Small intestine (tissue), 7 donors: ENCODE results near the gene S100A4. TPM values are rescaled to one million over a fixed set of nuclear protein-coding genes. Genes with fewer than 3 reads are reported as not detected.
A peak's percentile ranks its signal among the peaks of the same experiment; 100 is the strongest.
"Not testable (repeated sequence)": the region's sequence is repeated elsewhere in the genome, so short reads cannot be mapped to it uniquely, and the experiment has no call there.

Experiments used
- DNase-seq, 2 donors: peaks; one replicate each; pipeline versions ENCODE4 v3.0.0 to v3.0.0-alpha.2; 2013
- FAIRE-seq: peaks from 2 replicates; lab custom pipeline; 2012; peaks lifted over from hg19 to GRCh38; lab: Jason Lieb, UNC
- H3K27ac ChIP-seq, 3 donors: one replicate each; pipeline ENCODE4 v1.5.1; 2013; ENCODE audit warnings: low read length in 2 of 3, mild to moderate bottlenecking in 2 of 3, control low read depth in 1 of 3, inconsistent platforms in 1 of 3, low read depth in 1 of 3, moderate library complexity in 1 of 3
- H3K27me3 ChIP-seq, 3 donors: one replicate each; pipeline ENCODE4 v1.6.1; 2013; ENCODE audit warnings: low read length in 3 of 3, inconsistent platforms in 1 of 3; ENCODE audit not compliant: control insufficient read depth in 3 of 3, insufficient read depth in 3 of 3
- H3K36me3 ChIP-seq, 3 donors: one replicate each; pipeline ENCODE4 v1.6.1; 2013; ENCODE audit warnings: low read length in 3 of 3, inconsistent platforms in 1 of 3, low read depth in 1 of 3, mild to moderate bottlenecking in 1 of 3, moderate library complexity in 1 of 3; ENCODE audit not compliant: control insufficient read depth in 3 of 3, insufficient read depth in 2 of 3
- H3K4me1 ChIP-seq, 3 donors: one replicate each; pipeline ENCODE4 v1.6.1; 2013; ENCODE audit warnings: low read length in 2 of 3, inconsistent platforms in 1 of 3, low read depth in 1 of 3, mild to moderate bottlenecking in 1 of 3, moderate library complexity in 1 of 3; ENCODE audit not compliant: control insufficient read depth in 3 of 3, insufficient read depth in 2 of 3
- H3K4me3 ChIP-seq, 3 donors: one replicate each; pipeline ENCODE4 v1.5.1; 2013; ENCODE audit warnings: low read length in 3 of 3, control low read depth in 1 of 3, inconsistent platforms in 1 of 3, low read depth in 1 of 3, mild to moderate bottlenecking in 1 of 3, moderate library complexity in 1 of 3
- H3K9me3 ChIP-seq, 2 donors: one replicate each; pipeline ENCODE4 v1.6.1; 2013; ENCODE audit warnings: low read depth in 1 of 2, low read length in 1 of 2; ENCODE audit not compliant: control insufficient read depth in 2 of 2, insufficient read depth in 1 of 2
- WGBS, 3 donors: extraction: QIAGEN DNeasy Blood & Tissue Kit; methylation state at CpG; one replicate each; pipeline ENCODE4 v1.1.7; 2013; 5-methylcytosine and 5-hydroxymethylcytosine counted together
- polyA plus RNA-seq, 4 donors: library from polyadenylated mRNA; stranded (reverse) in 3 of 4; unstranded in 1 of 4; fragments of 200-250 nt in 3 of 4; fragments of 120-200 nt in 1 of 4; gene quantifications; one replicate each; pipeline versions ENCODE4 v1.2.1 to v1.2.3, GENCODE V29; 2013
- donor health status: healthy with polysubstance abuse.
- donor health status: control.
- donor health status: control.
- donor health status: Bipolar disorder and iron deficiency.
- donor health status: healthy.

The S100A4 gene
- polyA plus RNA-seq, 4 donors = 7.6 to 230 (median 78.7) TPM

DNA sequence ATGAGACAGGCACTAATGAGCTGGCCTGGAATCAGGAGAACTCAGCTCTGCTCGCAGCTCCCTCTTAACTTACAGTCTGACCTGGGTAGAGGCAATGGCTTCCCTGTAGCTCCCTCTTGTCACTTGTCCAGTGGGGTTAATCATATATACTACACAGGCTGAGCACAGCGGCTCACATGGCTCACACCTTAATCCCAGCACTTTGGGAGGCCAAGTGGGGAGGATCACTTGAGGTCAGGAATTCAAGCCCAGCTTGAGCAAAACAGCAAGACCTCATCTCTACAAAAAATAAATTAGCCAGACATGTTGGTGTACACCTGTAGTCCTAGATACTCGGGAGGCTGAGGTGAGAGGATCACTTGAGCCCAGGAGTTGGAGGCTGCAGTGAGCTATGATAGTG, 14.0 kb downstream of the S100A4 start:
- Histone ChIP-seq H3K27me3 (no peaks in the 10 kb centered on the region), H3K27ac (peak overlapping the region; percentile 96 to 98 (median 98)), H3K4me1 (peaks cover 0 to 37% (median 11%) of the 10 kb centered on the region in 3 donors), H3K36me3 (peaks cover 0 to 7% (median 0%) of the 10 kb centered on the region in 3 donors), H3K9me3 (no peaks in the 10 kb centered on the region), H3K4me3 (no peak overlapping the region)
- FAIRE-seq = no peak
- no peak for DNase-seq
- WGBS, 3 donors = 83 to 92% (median 91%) methylated on average over 3 of the region's 3 CpGs

DNA sequence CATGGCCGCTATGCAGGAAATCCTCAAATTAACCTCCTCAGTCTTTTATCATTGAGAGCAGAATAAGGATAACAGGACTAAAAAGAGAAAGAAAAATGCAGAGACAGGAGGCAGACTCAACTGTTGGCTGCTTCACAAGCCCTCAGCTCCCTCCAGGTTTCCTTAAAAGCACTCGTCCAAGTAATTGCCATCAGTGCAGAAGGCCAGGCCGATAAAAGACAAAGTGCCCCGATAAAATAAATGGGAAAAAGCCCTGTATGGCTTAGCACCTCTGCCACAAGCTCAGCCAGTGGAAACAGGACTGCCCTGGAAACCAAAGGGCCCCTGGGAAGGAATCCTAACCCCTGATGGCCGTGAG, 17.9 kb downstream of the S100A4 start:
- H3K27ac ChIP-seq = no peak overlapping the region
- 91 to 95% (median 94%) methylated on average over 5 of the region's 5 CpGs for WGBS, 3 donors
- H3K36me3 ChIP-seq = no peaks in the 10 kb centered on the region
- no peaks in the 10 kb centered on the region for H3K9me3 ChIP-seq
- FAIRE-seq (no peak), DNase-seq (no peak)
- peaks cover 0 to 19% (median 3%) of the 10 kb centered on the region in 3 donors for H3K4me1 ChIP-seq
- H3K27me3 ChIP-seq = no peaks in the 10 kb centered on the region
- no peak overlapping the region for H3K4me3 ChIP-seq

DNA sequence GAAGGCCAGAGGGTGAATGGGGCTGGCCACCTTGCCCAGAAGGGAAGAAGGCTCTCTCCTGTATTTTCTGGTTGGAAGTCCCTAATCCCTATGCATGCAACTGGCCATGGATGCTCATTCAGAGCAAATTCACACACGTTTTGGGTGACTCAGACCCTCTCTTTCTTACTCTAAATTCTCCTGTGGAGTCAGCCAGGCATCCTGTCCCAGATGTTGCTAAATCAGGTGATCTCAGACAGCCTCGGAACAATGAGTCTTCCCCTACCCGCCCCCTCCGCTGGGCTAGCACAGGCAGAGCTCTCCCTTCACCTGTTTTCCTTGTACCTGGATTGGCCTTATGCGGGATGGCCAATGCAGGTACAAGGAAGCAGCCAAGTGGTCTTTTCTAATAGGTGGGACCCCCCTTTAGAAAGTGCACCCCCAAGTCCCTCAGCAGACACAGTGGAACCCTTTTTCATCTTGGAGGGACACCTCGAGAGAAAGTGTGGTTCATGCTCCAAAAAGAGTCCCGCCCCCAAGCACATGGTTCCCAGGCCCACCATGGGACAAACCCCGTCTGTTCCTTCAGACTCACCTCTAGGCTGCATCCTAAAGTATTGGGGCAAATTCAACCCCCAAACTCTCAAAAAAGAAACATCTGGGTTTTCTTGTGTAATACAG, 18.5 kb downstream of the S100A4 start:
- Histone ChIP-seq H3K27me3 (no peaks in the 10 kb centered on the region), H3K4me1 (peaks cover 0 to 15% (median 3%) of the 10 kb centered on the region in 3 donors), H3K4me3 (no peak overlapping the region), H3K9me3 (no peaks in the 10 kb centered on the region), H3K36me3 (no peaks in the 10 kb centered on the region), H3K27ac (no peak overlapping the region)
- DNase-seq (no peak), FAIRE-seq (no peak)
- WGBS, 3 donors = 89 to 90% (median 90%) methylated on average over 8 of the region's 8 CpGs

DNA sequence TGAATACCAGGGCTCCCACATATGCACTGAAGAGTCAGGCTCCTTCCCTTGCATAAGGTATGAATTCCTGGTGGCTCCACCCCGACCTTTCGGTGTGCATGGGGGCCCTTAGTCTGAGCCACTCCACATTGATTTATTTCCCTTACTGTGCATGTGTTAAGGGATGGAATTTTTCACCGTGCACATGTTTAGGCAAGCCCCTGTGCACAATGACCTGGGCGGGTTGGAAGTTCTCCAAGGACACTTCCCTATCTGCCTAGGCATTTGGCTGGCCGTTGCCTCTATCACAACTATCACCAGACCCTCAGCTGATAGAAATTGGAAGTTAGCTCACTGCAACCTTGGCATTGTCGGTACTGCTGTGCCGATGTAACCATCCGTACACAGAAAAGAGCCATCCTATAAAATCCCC, 19.5 kb downstream of the S100A4 start:
- FAIRE-seq (no peak), DNase-seq (no peak)
- H3K4me3 ChIP-seq = no peak overlapping the region
- no peak overlapping the region for H3K27ac ChIP-seq
- no peaks in the 10 kb centered on the region for H3K9me3 ChIP-seq
- H3K4me1 ChIP-seq = peaks cover 0 to 11% (median 0%) of the 10 kb centered on the region in 3 donors
- no peaks in the 10 kb centered on the region for H3K27me3 ChIP-seq
- no peaks in the 10 kb centered on the region for H3K36me3 ChIP-seq
- whole genome bisulfite sequencing, 3 donors = 45 to 56% (median 50%) methylated on average over 8 of the region's 8 CpGs

DNA sequence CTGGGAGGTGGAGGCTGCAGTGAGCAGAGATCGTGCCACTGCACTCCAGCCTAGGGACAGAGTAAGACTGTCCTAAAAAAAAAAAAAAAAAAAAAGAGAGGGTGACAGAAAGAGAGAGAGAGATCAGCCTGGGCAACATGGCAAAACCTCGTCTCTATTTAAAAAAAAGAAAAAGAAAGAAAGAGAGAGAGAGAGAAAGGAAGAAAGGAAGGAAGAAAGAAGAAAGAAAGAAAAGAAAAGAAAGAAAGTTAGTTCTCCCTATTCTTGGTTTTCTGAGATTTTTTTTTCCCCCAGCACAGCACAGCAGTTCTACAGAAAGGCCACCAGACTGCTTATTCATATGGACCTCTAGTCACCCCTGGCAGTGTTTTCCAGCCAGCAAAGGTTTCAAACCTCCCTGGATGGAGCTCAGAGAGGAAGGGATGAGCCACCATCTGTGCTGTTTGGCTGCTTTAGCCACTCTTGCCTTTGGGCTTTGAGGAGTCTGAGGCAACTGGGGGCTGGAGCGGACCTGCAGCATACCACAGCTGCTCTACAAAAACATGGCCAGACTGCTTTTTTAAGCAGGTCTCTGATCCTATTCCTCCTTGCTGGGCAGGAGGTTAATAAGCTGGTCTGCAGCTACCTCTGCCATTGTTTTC, 20.4 kb downstream of the S100A4 start:
- WGBS, 3 donors = 61 to 69% (median 61%) methylated on average over 3 of the region's 3 CpGs
- peaks cover 0 to 19% (median 5%) of the 10 kb centered on the region in 3 donors for H3K4me1 ChIP-seq
- H3K36me3 ChIP-seq = no peaks in the 10 kb centered on the region
- H3K9me3 ChIP-seq = no peaks in the 10 kb centered on the region
- no peak overlapping the region for H3K27ac ChIP-seq
- FAIRE-seq (no peak), DNase-seq (no peak)
- H3K4me3 ChIP-seq = no peak overlapping the region
- H3K27me3 ChIP-seq = no peaks in the 10 kb centered on the region

DNA sequence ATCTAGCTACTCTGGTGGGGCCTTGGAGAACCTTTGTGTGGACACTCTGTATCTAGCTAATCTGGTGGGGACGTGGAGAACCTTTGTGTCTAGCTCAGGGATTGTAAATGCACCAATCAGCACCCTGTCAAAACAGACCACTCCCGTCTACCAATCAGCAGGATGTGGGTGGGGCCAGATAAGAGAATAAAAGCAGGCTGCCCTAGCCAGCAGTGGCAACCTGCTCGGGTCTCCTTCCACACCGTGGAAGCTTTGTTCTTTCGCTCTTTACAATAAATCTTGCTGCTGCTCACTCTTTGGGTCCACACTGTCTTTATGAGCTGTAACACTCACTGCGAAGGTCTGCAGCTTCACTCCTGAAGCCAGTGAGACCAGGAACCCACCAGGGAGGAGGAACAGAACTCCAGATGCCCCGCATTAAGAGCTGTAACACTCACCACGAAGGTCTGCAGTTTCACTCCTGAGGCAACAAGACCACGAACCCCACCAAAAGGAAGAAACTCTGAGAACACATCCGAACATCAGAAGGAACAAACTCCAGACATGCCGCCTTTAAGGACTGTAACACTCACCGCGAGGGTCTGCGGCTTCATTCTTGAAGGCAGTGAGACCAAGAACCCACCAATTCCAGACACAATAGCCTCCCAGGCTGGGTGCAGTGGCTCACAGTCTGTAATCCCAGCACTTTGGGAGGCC, 23.1 kb downstream of the S100A4 start:
- not testable (repeated sequence) for H3K9me3 ChIP-seq, FAIRE-seq, H3K4me3 ChIP-seq, H3K27me3 ChIP-seq, H3K36me3 ChIP-seq, DNase-seq, H3K27ac ChIP-seq
- 77% methylated on average over 13 to 14 of the region's 14 CpGs for WGBS, 3 donors
- peaks cover 0 to 19% (median 5%) of the 10 kb centered on the region in 3 donors for H3K4me1 ChIP-seq

DNA sequence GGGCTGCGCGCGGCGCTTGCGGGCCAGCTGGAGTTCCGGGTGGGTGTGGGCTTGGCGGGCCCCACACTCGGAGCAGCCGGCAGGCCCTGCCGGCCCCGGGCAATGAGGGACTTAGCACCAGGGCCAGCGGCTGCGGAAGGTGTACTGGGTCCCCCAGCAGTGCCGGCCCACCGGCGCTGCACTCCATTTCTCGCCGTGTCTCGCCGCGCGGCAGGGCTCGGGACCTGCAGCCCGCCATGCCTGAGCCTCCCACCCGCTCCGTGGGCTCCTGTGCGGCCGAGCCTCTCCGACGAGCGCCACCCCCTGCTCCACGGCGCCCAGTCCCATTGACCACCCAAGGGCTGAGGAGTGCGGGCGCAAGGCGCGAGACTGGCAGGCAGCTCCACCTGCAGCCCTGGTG, 23.8 kb downstream of the S100A4 start:
- H3K4me3 ChIP-seq, FAIRE-seq, H3K36me3 ChIP-seq, H3K9me3 ChIP-seq, H3K27ac ChIP-seq, DNase-seq, H3K27me3 ChIP-seq: not testable (repeated sequence)
- H3K4me1 ChIP-seq = peaks cover 0 to 19% (median 5%) of the 10 kb centered on the region in 3 donors
- WGBS, 3 donors = 97 to 98% (median 97%) methylated on average over 27 to 37 of the region's 37 CpGs

DNA sequence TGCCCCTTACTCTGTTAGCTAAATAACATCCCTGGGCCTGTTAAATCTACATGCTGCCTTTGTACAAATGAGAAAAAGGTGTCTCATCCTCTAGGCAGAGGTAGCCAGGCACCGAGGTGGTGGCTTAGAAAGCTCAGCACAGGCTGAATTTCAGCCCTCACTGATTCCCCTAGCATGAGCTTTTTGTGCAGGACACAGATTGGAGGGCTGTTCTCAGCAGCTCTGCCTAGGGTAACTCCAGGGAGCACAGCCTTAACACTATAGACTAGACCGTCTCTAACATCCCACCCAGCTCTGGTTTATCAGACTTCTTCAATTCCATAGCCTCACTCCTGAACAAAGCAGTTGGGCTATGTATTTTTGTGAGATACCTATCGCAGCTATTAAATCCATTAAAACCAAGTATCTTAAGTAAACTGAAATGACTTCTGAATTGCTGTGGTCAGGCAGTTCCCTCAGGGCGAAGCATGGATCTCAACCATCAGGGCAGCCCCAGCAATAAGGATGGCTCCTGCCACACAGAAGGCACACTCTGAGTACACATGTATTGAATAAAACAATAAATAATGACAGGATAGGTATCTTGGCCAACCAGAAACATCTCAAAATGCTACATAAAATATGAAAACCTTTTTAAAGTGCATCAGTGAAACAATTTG, 24.7 kb downstream of the S100A4 start:
- Histone ChIP-seq H3K4me1 (peaks cover 0 to 21% (median 5%) of the 10 kb centered on the region in 3 donors), H3K27me3 (no peaks in the 10 kb centered on the region), H3K9me3 (no peaks in the 10 kb centered on the region), H3K4me3 (no peak overlapping the region), H3K36me3 (no peaks in the 10 kb centered on the region), H3K27ac (peak overlapping the region; percentile 55 to 86 (median 70))
- DNase-seq (no peak), FAIRE-seq (no peak)
- 41 to 69% (median 63%) methylated on average over 4 of the region's 4 CpGs for WGBS, 3 donors
